Parathyroid adenoma (tissue), 2 donors: ENCODE data around the gene LEMD2.

Experiments
- H2AFZ ChIP-seq: fragments of 300-600 bp; sonication (generic); one replicate; pipeline ENCODE4 v1.7.0; 2017; ENCODE audit warnings: antibody characterized with exemption, mild to moderate bottlenecking
- H3K27ac ChIP-seq: fragments of 300-600 bp; sonication (generic); one replicate; pipeline ENCODE4 v1.7.0; 2017
- H3K27me3 ChIP-seq: fragments of 300-600 bp; sonication (generic); one replicate; pipeline ENCODE4 v1.7.0; 2017; ENCODE audit warnings: low read length; ENCODE audit not compliant: control insufficient read depth, insufficient read depth
- H3K36me3 ChIP-seq: fragments of 300-600 bp; sonication (generic); one replicate; pipeline ENCODE4 v1.7.0; 2017; ENCODE audit warnings: low read length; ENCODE audit not compliant: control insufficient read depth, insufficient read depth
- H3K4me1 ChIP-seq: fragments of 300-600 bp; sonication (generic); one replicate; pipeline ENCODE4 v1.7.0; 2017; ENCODE audit warnings: control low read depth
- H3K4me2 ChIP-seq: fragments of 300-600 bp; sonication (generic); one replicate; pipeline ENCODE4 v1.7.0; 2017; ENCODE audit warnings: low read length
- H3K4me3 ChIP-seq: fragments of 300-600 bp; sonication (generic); one replicate; pipeline ENCODE4 v1.7.0; 2017; ENCODE audit warnings: low read depth, low read length
- H3K79me2 ChIP-seq: fragments of 300-600 bp; sonication (generic); one replicate; pipeline ENCODE4 v1.7.0; 2017; ENCODE audit warnings: control low read depth
- H3K9ac ChIP-seq: fragments of 300-600 bp; sonication (generic); one replicate; pipeline ENCODE4 v1.7.0; 2017; ENCODE audit warnings: mild to moderate bottlenecking
- H3K9me3 ChIP-seq: fragments of 300-600 bp; sonication (generic); one replicate; pipeline ENCODE4 v1.7.0; 2017; ENCODE audit warnings: low read length; ENCODE audit not compliant: control insufficient read depth
- CTCF ChIP-seq: fragments of 300-600 bp; sonication (generic); IDR thresholded peaks from one replicate; pipeline ENCODE4 v1.7.0; 2017; ENCODE audit warnings: antibody characterized with exemption, mild to moderate bottlenecking
- donor health status: primary hyperparathyroidism.

The LEMD2 gene

GRCh38 chr6:33768644-33769120 is 20.2 kb downstream of the LEMD2 start:
- H3K9me3 ChIP-seq, result no peaks in the 10 kb centered on the region
- H3K9ac ChIP-seq, result no peak overlapping the region
- no peaks in the 10 kb centered on the region for H3K27me3 ChIP-seq
- H2AFZ ChIP-seq, result peak overlapping the region; percentile 39
- no peaks in the 10 kb centered on the region for H3K79me2 ChIP-seq
- H3K36me3 ChIP-seq, result no peaks in the 10 kb centered on the region
- no peak overlapping the region for H3K4me2 ChIP-seq
- peaks cover 12% of the 10 kb centered on the region for H3K4me1 ChIP-seq
- TF ChIP-seq CTCF, result peak; percentile 79
- H3K4me3 ChIP-seq, result no peak overlapping the region
- H3K27ac ChIP-seq, result no peak overlapping the region

- H2AFZ ChIP-seq, result no peak overlapping the region
- H3K4me1 ChIP-seq, result peaks cover 14% of the 10 kb centered on the region
- H3K27me3 ChIP-seq, result no peaks in the 10 kb centered on the region
- H3K27ac ChIP-seq, result no peak overlapping the region
- no peak for TF ChIP-seq CTCF
- no peaks in the 10 kb centered on the region for H3K9me3 ChIP-seq
- H3K36me3 ChIP-seq, result no peaks in the 10 kb centered on the region
- no peak overlapping the region for H3K4me2 ChIP-seq
- H3K9ac ChIP-seq, result no peak overlapping the region
- no peaks in the 10 kb centered on the region for H3K79me2 ChIP-seq
- H3K4me3 ChIP-seq, result no peak overlapping the region
Measured at GRCh38 chr6:33766921-33767907, 21.7 kb downstream of the LEMD2 start.

- Histone ChIP-seq H3K4me2 (no peak overlapping the region), H3K4me3 (no peak overlapping the region), H3K27me3 (no peaks in the 10 kb centered on the region), H3K27ac (no peak overlapping the region), H3K9me3 (no peaks in the 10 kb centered on the region), H3K4me1 (peaks cover 9% of the 10 kb centered on the region), H2AFZ (no peak overlapping the region), H3K79me2 (no peaks in the 10 kb centered on the region), H3K36me3 (no peaks in the 10 kb centered on the region), H3K9ac (no peak overlapping the region)
- TF ChIP-seq CTCF, result no peak
Measured at GRCh38 chr6:33765368-33765767, 23.6 kb downstream of the LEMD2 start.

- no peaks in the 10 kb centered on the region for H3K79me2 ChIP-seq
- no peaks in the 10 kb centered on the region for H3K27me3 ChIP-seq
- no peak overlapping the region for H3K4me3 ChIP-seq
- no peak for TF ChIP-seq CTCF
- no peak overlapping the region for H3K4me2 ChIP-seq
- H3K27ac ChIP-seq, result no peak overlapping the region
- H3K9ac ChIP-seq, result no peak overlapping the region
- no peaks in the 10 kb centered on the region for H3K36me3 ChIP-seq
- peaks cover 4% of the 10 kb centered on the region for H3K4me1 ChIP-seq
- no peak overlapping the region for H2AFZ ChIP-seq
- H3K9me3 ChIP-seq, result no peaks in the 10 kb centered on the region
Measured at GRCh38 chr6:33764036-33764435, 24.9 kb downstream of the LEMD2 start.
